Stimulated activated naive CD8-positive, alpha-beta T cell treated with anti-CD3 and anti-CD28 coated beads, Interleukin-15, Interleukin-2, amounts not matched to agents 100 ng/mL and 50 ng/mL, for 24 hours (primary cell): ENCODE data around the gene SENP7.
"Not testable (repeated sequence)": the region's sequence is repeated elsewhere in the genome, so short reads cannot be mapped to it uniquely, and the experiment has no call there.

Experiments
- H3K27ac Mint-ChIP-seq: one replicate; pipeline ENCODE4 v1.8.0; 2021; ENCODE audit warnings: mild to moderate bottlenecking, mixed read lengths
- H3K27me3 Mint-ChIP-seq: one replicate; pipeline ENCODE4 v1.8.0; 2021; ENCODE audit warnings: mixed read lengths
- H3K36me3 Mint-ChIP-seq: one replicate; pipeline ENCODE4 v1.8.0; 2021; ENCODE audit warnings: low read depth, mixed read lengths
- H3K4me1 Mint-ChIP-seq: one replicate; pipeline ENCODE4 v1.8.0; 2021; ENCODE audit warnings: low read depth, mixed read lengths
- H3K4me3 Mint-ChIP-seq: one replicate; pipeline ENCODE4 v1.8.0; 2021; ENCODE audit warnings: mild to moderate bottlenecking, mixed read lengths
- H3K9me3 Mint-ChIP-seq: one replicate; pipeline ENCODE4 v1.8.0; 2021; ENCODE audit warnings: mixed read lengths

Gene SENP7

DNA sequence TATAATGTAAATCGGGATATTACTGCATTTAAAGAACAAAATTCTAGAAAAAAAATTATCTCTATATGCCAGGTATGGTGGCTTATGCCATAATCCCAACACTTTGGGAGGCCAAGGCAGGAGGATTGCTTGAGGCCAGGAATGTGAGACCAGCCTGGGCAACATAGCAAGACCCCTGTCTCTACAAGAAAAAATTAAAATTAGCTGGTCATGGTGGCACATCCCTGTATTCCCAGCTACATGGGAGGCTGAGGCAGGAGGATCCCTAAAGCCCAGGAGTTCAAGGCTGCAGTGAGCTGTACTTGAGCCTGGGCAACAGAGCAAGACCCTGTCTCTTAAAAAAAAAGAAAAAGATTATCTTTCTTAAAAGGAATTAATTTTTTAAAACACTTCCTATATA lies 12.8 kb downstream of the SENP7 start:
- Mint-ChIP-seq H3K27ac (no peak overlapping the region), H3K4me1 (peaks cover 24% of the 10 kb centered on the region), H3K4me3 (no peak overlapping the region), H3K9me3 (no peaks in the 10 kb centered on the region), H3K36me3 (peaks cover 14% of the 10 kb centered on the region), H3K27me3 (no peaks in the 10 kb centered on the region)

DNA sequence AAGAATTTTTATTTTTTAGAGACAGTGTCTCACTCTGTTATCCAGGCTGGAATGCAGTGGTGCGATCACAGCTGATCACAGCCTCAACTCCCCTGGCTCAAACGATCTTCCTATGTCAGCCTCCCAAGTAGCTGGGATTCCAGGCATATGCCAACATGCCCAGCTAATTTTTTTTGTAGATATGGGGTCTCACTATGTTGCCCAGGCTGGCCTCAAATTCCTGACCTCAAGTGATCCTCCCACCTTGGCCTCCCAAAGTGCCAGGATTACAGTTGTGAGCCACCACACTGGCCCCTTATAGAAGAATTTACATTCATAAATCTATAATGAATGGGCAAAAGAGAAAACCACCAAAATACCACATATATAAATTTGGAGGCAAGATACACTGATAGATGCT lies 15.2 kb downstream of the SENP7 start:
- peaks cover 19% of the 10 kb centered on the region for H3K36me3 Mint-ChIP-seq
- H3K27ac Mint-ChIP-seq: no peak overlapping the region

DNA sequence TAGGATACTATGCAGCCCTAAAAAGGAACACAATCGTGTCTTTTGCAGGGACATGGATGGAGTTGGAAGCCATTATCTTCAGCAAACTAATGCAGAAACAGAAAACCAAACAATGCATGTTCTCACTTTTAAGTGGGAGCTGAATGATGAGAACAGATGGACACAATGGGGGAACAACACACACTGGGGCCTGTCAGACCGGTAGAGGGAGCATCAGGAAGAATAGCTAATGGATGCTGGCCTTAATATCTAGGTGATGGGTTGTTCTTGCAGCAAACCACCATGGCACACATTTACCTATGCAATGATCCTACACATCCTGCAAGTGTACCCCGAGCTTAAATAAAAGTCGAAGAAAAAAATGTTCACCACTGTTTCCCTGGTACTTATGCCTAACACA lies 17.5 kb downstream of the SENP7 start:
- H3K27ac Mint-ChIP-seq: no peak overlapping the region
- H3K9me3 Mint-ChIP-seq: no peaks in the 10 kb centered on the region
- no peak overlapping the region for H3K4me3 Mint-ChIP-seq
- H3K27me3 Mint-ChIP-seq: no peaks in the 10 kb centered on the region
- H3K4me1 Mint-ChIP-seq: peaks cover 8% of the 10 kb centered on the region
- H3K36me3 Mint-ChIP-seq: peaks cover 22% of the 10 kb centered on the region

More for the DNA sequence above, 15.2 kb downstream of the SENP7 start:
- Mint-ChIP-seq H3K27me3 (no peaks in the 10 kb centered on the region), H3K9me3 (no peaks in the 10 kb centered on the region), H3K4me3 (no peak overlapping the region), H3K4me1 (peaks cover 25% of the 10 kb centered on the region)

DNA sequence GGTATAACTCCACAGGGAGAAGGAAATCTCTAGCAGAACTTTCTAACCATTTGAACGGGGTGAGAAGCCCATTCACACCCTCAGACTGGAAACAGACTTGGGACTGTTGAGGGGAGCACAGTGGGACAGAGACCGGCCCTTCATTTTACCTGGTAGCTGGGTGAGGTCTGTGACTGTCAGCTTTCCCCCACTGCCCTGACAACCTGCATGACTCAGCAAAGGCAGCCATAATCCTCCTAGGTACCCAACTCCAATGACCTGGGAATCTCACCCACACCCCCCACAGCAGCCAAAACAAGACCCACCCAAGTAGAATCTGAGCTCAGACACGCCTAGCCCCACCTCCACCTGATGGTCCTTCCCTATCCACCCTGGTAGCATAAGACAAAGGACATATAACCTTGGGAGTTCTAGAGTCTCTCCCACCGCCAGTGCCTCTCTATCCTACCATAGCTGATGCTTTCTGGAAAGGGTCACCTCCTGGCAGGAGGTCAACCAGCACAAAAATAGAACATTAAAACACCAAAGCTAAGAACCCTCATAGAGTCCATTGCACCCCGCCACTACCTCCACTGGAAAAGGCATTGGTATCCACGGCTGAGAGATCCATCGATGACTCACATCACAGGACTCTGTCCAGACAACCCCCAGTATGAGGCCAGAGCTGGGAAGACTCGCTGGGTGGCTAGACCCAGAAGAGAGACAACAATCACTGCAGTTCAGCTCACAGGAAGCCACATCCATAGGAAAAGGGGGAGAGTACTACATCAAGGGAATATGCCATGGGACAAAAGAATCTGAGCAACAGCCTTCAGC lies 28.0 kb downstream of the SENP7 start:
- Mint-ChIP-seq H3K27me3 (no peaks in the 10 kb centered on the region), H3K9me3 (peaks cover 3% of the 10 kb centered on the region), H3K4me1 (peaks cover 53% of the 10 kb centered on the region), H3K4me3 (no peak overlapping the region), H3K36me3 (peaks cover 52% of the 10 kb centered on the region), H3K27ac (no peak overlapping the region)

DNA sequence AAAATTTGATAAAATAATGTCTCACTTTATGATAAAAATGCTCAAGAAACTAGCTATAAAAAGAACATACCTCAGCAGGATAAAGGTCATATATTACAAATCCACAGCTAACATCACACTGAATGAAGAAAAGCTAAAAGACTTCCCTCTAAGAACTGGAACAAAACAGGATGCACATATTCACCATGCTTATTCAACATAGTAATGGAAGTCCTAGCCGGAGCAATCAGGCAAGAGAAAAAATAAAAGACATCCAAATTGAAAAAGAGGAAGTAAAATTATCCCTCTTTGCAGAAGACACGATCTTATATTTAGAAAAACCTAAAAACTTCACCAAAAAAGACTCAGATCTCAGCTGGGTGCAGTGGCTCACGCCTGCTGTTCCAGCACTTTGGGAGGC lies 34.0 kb downstream of the SENP7 start:
- peaks cover 3% of the 10 kb centered on the region for H3K9me3 Mint-ChIP-seq
- no peak overlapping the region for H3K27ac Mint-ChIP-seq
- no peak overlapping the region for H3K4me3 Mint-ChIP-seq
- H3K36me3 Mint-ChIP-seq: peaks cover 59% of the 10 kb centered on the region
- H3K4me1 Mint-ChIP-seq: peaks cover 38% of the 10 kb centered on the region
- H3K27me3 Mint-ChIP-seq: no peaks in the 10 kb centered on the region

DNA sequence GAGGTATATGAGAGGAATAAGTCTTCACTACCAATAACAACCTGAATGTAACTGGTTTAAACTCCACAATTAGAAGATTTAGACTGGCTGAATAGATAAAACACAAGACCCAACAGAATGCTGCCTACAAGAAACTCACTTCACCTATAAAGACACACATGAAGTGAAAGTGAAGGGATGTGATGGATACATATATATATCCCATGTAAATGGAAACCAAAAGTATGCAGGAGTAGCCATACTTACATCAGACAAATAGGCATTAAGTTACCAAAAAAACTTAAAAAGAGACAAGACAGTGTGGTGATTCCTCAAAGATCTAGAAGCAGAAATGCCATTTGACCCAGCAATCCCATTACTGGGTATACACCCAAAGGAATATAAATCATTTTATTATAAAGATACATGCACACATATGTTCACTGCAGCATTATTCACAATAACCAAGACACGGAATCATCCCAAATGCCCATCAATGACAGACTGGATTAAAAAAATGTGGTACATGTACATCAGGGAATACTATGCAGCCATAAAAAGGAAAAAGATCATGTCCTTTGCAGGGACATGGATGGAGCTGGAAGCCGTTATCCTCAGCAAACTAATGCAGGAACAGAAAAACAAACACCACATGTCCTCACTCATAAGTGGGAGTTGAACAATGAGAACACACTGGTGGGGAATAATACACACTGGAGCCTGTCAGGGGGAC lies 38.0 kb downstream of the SENP7 start:
- H3K4me1 Mint-ChIP-seq: peaks cover 31% of the 10 kb centered on the region
- H3K9me3 Mint-ChIP-seq, H3K27ac Mint-ChIP-seq, H3K4me3 Mint-ChIP-seq, H3K27me3 Mint-ChIP-seq: not testable (repeated sequence)
- peaks cover 38% of the 10 kb centered on the region for H3K36me3 Mint-ChIP-seq

DNA sequence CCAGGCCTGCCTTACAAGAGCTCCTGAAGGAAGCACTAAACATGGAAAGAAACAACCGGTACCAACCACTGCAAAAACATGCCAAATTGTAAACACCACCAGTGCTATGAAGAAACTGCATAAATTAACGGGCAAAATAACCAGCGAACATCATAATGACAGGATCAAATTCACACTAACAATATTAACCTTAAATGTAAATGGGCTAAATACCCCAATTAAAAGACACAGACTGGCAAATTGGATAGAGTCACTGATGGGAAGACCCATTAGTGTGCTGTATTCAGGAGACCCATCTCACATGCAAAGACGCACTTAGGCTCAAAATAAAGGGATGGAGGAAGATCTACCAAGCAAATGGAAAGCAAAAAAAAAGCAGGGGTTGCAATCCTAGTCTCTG lies 44.3 kb downstream of the SENP7 start:
- H3K4me1 Mint-ChIP-seq: peaks cover 52% of the 10 kb centered on the region
- H3K27ac Mint-ChIP-seq, H3K4me3 Mint-ChIP-seq, H3K9me3 Mint-ChIP-seq, H3K27me3 Mint-ChIP-seq: not testable (repeated sequence)
- H3K36me3 Mint-ChIP-seq: peaks cover 20% of the 10 kb centered on the region

DNA sequence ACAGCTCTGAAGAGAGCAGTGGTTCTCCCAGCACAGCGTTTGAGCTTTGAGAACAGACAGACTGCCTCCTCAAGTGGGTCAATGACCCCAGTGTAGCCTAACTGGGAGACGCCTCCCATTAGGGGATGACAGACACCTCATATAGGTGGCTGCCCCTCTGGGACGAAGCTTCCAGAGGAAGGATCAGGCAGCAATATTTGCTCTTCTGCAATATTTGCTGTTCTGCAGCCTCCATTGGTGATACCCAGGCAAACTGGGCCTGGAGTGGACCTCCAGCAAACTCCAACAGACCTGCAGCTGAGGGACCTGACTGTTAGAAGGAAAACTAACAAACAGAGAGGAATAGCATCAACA lies 45.7 kb downstream of the SENP7 start:
- peaks cover 20% of the 10 kb centered on the region for H3K36me3 Mint-ChIP-seq
- H3K4me1 Mint-ChIP-seq: peaks cover 48% of the 10 kb centered on the region

DNA sequence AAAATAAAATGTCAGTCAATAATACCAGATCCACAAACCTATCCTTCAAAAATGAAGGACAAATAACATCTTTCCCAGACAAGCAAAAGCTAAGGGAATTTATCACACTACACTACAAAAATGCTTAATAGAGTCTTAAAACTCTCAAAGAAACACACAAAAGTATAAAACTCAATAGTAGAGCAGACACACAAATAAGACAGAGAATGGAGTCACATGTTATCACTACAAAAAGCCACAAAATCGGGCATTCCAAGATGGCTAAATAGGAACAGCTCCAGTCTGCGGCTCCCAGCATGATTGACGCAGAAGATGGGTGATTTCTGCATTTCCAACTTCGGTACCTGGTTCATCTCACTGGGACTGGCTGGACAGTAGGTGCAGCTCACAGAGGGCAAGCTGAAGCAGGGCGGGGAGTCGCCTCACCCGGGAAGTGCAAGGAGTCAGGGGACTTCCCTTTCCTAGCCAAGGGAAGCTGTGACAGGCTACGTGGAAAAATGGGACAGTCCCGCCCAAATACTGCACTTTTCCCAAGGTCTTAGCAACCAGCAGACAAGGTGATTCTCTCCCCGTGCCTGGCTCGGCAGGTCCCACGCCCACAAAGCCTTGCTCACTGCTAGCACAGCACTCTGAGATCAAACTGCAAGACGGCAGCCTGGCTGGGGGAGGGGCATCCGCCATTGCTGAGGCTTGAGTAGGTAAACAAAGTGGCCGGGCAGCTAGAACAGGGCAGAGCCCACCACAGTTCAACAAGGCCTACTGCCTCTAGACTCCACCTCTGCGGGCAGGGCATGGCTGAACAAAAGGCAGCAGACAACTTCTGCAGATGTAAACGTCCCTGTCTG lies 46.3 kb downstream of the SENP7 start:
- H3K9me3 Mint-ChIP-seq: peaks cover 5% of the 10 kb centered on the region
- peaks cover 23% of the 10 kb centered on the region for H3K36me3 Mint-ChIP-seq
- no peak overlapping the region for H3K4me3 Mint-ChIP-seq
- no peaks in the 10 kb centered on the region for H3K27me3 Mint-ChIP-seq
- H3K27ac Mint-ChIP-seq: no peak overlapping the region
- H3K4me1 Mint-ChIP-seq: peaks cover 49% of the 10 kb centered on the region

More for the DNA sequence above, 45.7 kb downstream of the SENP7 start:
- H3K27me3 Mint-ChIP-seq, H3K9me3 Mint-ChIP-seq, H3K27ac Mint-ChIP-seq, H3K4me3 Mint-ChIP-seq: not testable (repeated sequence)

DNA sequence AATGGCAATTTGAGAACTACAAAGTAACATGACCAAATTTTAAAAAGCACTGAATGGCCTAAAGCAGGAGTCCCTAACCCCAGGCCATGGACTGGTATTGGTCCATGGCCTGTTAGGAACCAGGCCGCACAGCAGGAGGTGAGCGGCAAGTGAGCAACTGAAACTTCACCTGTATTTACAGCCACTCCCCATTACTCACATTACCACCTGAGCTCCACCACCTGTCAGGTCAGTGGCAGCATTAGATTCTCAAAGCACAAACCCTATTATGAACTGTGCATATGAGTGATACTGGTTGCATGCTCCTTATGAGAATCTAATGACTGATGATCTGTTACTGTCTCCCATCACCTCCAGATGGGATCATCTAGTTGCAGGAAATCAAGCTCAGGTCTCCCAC lies 48.8 kb downstream of the SENP7 start:
- H3K9me3 Mint-ChIP-seq: peaks cover 5% of the 10 kb centered on the region
- H3K4me3 Mint-ChIP-seq: no peak overlapping the region
- H3K36me3 Mint-ChIP-seq: peaks cover 31% of the 10 kb centered on the region
- peaks cover 62% of the 10 kb centered on the region for H3K4me1 Mint-ChIP-seq
- no peaks in the 10 kb centered on the region for H3K27me3 Mint-ChIP-seq
- no peak overlapping the region for H3K27ac Mint-ChIP-seq

DNA sequence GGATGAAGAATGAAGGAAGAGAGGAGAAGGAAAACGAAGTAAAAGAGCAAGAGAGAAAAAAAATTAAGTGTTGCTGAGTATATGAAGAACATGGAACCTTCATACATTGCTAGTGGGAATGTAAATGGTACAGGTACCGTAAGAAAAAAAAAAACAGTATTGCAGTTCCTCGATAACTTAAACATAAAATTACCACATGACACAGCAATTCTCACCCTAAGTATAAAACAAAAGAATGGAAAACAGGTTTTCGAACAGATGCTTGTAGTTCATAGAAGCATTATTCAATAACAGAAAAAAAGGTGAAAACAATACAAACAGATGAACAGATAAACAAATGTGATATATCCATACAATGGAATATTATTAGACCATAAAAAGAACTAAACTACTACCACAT lies 51.6 kb downstream of the SENP7 start:
- H3K36me3 Mint-ChIP-seq: peaks cover 39% of the 10 kb centered on the region
- H3K4me3 Mint-ChIP-seq: no peak overlapping the region
- H3K27me3 Mint-ChIP-seq: no peaks in the 10 kb centered on the region
- H3K4me1 Mint-ChIP-seq: peaks cover 37% of the 10 kb centered on the region
- H3K27ac Mint-ChIP-seq: no peak overlapping the region
- H3K9me3 Mint-ChIP-seq: no peaks in the 10 kb centered on the region

DNA sequence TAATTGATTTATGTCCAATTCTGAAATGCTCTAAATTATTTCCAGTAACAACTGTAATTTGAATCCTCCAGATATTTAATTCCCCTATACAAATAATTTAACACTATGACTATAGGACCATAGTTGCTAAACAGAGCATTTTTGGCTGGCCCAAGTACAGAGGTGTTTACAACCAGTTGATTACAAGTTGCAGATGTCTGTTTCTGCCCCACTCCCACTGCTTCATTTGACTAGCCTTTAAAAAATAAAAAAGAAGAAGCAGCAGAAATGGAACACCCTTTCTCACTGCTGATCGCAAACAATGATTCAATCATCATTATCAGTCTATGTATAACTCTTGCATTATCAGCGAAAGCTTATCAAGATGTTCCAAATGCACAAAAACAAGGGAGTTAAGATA lies 54.6 kb downstream of the SENP7 start:
- Mint-ChIP-seq H3K4me3 (no peak overlapping the region), H3K9me3 (no peaks in the 10 kb centered on the region), H3K27me3 (no peaks in the 10 kb centered on the region), H3K4me1 (peaks cover 21% of the 10 kb centered on the region), H3K27ac (no peak overlapping the region), H3K36me3 (peaks cover 42% of the 10 kb centered on the region)

DNA sequence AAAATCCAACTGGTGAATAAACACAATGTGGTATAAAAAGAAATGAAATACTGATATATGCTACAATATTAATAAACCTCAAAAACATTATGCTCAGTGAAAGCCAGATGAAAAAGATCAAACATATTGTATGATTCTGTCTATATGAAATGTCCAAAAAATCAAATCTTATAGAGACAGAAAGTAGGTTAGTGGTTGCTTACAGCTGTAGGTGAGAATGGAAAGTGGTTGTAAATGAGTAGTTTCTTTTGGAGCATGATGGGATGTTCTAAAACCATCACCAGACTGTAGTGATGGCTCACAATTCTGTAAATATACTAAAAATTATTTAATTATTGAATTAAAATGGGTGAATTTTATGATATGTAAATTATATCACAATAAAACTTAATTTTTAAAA lies 58.4 kb downstream of the SENP7 start:
- Mint-ChIP-seq H3K4me3 (no peak overlapping the region), H3K27ac (no peak overlapping the region), H3K9me3 (peaks cover 5% of the 10 kb centered on the region), H3K27me3 (no peaks in the 10 kb centered on the region), H3K36me3 (peaks cover 36% of the 10 kb centered on the region), H3K4me1 (peaks cover 5% of the 10 kb centered on the region)

DNA sequence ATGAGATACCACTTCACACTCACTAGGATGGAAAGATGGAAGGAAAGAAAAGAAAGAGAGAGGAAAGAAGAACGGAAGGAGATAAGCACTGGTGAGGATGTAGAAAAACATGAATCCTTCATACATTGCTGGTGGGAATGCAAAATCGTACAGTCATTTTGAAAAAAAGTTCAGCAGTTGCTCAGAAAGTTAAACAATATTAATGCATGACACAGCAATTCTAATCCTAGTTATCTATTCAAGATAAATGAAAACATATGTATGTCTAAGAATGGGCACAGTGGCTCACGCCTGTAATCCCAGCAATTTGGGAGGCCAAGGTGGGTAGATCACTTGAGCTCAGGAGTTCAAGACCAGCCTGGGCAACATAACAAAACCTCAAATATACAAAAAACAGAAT lies 59.1 kb downstream of the SENP7 start:
- peaks cover 37% of the 10 kb centered on the region for H3K36me3 Mint-ChIP-seq
- no peak overlapping the region for H3K4me3 Mint-ChIP-seq
- no peak overlapping the region for H3K27ac Mint-ChIP-seq
- no peaks in the 10 kb centered on the region for H3K27me3 Mint-ChIP-seq
- H3K4me1 Mint-ChIP-seq: peaks cover 3% of the 10 kb centered on the region
- peaks cover 8% of the 10 kb centered on the region for H3K9me3 Mint-ChIP-seq

DNA sequence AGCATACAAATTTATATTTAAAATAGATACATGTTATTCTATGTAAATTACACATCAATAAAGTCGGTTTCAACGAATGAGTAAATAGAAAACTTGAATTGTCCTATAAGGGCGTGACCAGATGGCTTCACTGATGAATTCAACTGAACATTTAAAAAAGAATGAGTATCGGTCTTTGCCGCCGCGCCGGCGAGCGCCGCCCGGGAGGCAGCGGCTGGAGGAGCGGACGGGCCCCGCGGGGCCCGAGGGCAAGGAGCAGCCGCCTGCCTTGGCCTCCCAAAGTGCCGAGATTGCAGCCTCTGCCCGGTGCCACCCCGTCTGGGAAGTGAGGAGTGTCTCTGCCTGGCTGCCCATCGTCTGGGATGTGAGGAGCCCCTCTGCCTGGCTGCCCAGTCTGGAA lies 74.4 kb downstream of the SENP7 start:
- H3K27me3 Mint-ChIP-seq, H3K27ac Mint-ChIP-seq, H3K4me3 Mint-ChIP-seq: not testable (repeated sequence)
- H3K36me3 Mint-ChIP-seq: peaks cover 27% of the 10 kb centered on the region
- peaks cover 20% of the 10 kb centered on the region for H3K9me3 Mint-ChIP-seq
- peaks cover 14% of the 10 kb centered on the region for H3K4me1 Mint-ChIP-seq
